A549 (cell line): ENCODE data around the gene BIRC5. TPM values are rescaled to one million over a fixed set of nuclear protein-coding genes. Genes with fewer than 3 reads are reported as not detected.

ENCODE experiments used
- ATAC-seq, 2 experiments: fragments of 200-7000 bp in 1 of 2; fragments of >200 bp in 1 of 2; cut with Nextera tagmentation in 1 of 2; cut with Tn5 transposase in 1 of 2; 3 replicates each; pipeline versions ENCODE4 v1.8.0 to v1.9.1; 2018 to 2020; ENCODE audit warnings: mild to moderate bottlenecking in 1 of 2, moderate library complexity in 1 of 2
- CTCF ChIA-PET: fragments of 300-600 bp; sonication (Branson Sonifier 250); formaldehyde crosslinking; extraction: SDS; loops from one replicate; lab custom pipeline; 2021; ENCODE audit warnings: antibody characterized with exemption, inconsistent platforms; lab: Yijun Ruan, JAX
- POLR2A ChIA-PET: fragments of 350-600 bp; formaldehyde crosslinking; extraction: SDS; loops from one replicate; lab custom pipeline; 2021; ENCODE audit warnings: antibody characterized with exemption, inconsistent platforms; lab: Yijun Ruan, JAX
- DNase-seq, 2 experiments: peaks; one replicate each; pipeline versions ENCODE4 v3.0.0 to v3.0.0-alpha.2; 2011 to 2016; ENCODE audit warnings: low read depth in 1 of 2, low spot score in 1 of 2
- FAIRE-seq: peaks from 2 replicates; lab custom pipeline; 2011; peaks lifted over from hg19 to GRCh38; lab: Jason Lieb, UNC
- H3K27ac ChIP-seq, 2 experiments: fragments of >200 bp; sonication (Bioruptor Twin); formaldehyde crosslinking; 3 replicates each; pipeline ENCODE4 v1.5.1; 2016 to 2017
- H3K4me1 ChIP-seq: fragments of >200 bp; sonication (Bioruptor Twin); formaldehyde crosslinking; 3 replicates; pipeline ENCODE4 v1.6.1; 2016
- H3K4me2 ChIP-seq: fragments of >200 bp; sonication (Bioruptor Twin); formaldehyde crosslinking; 3 replicates; pipeline ENCODE4 v1.6.1; 2016
- H3K4me3 ChIP-seq: fragments of >200 bp; sonication (Bioruptor Twin); formaldehyde crosslinking; 3 replicates; pipeline ENCODE4 v1.5.1; 2016
- H3K9me3 ChIP-seq: fragments of >200 bp; sonication (Bioruptor Twin); formaldehyde crosslinking; 3 replicates; pipeline ENCODE4 v1.6.1; 2016
- BHLHE40 ChIP-seq: IDR thresholded peaks from 2 replicates; pipeline ENCODE4 v1.6.1; 2012; ENCODE audit warnings: low read depth, low read length, inconsistent platforms
- CBX8 ChIP-seq: fragments of 200-600 bp; sonication (generic); IDR thresholded peaks from 2 replicates; pipeline ENCODE4 v1.6.1; 2016
- ESRRA ChIP-seq: fragments of 150-350 bp; IDR thresholded peaks from 2 replicates; pipeline ENCODE4 v1.6.1; 2014; ENCODE audit warnings: mild to moderate bottlenecking, low read length, borderline replicate concordance
- FOSL2 ChIP-seq, 2 experiments: fragments of 450-650 bp in 1 of 2; fragments of >200 bp in 1 of 2; sonication (Bioruptor Twin) in 1 of 2; formaldehyde crosslinking; IDR thresholded peaks; 2 replicates each; pipeline versions ENCODE4 v1.5.0 to v1.6.1; 2016 to 2020; ENCODE audit warnings: mild to moderate bottlenecking in 1 of 2, moderate library complexity in 1 of 2
- GATA3 ChIP-seq: IDR thresholded peaks from 2 replicates; pipeline ENCODE4 v1.6.1; 2012; ENCODE audit warnings: borderline replicate concordance
- HDAC2 ChIP-seq: fragments of 200-600 bp; sonication (generic); IDR thresholded peaks from 2 replicates; pipeline ENCODE4 v1.6.1; 2016
- HEYL ChIP-seq: fragments of 250-450 bp; sonication (Bioruptor Pico); IDR thresholded peaks from 2 replicates; pipeline ENCODE4 v1.8.0; 2021; ENCODE audit warnings: mild to moderate bottlenecking, moderate library complexity
- HOXA7 ChIP-seq: fragments of 250-450 bp; sonication (Bioruptor Pico); IDR thresholded peaks from 2 replicates; pipeline ENCODE4 v1.5.0; 2020; ENCODE audit warnings: mild to moderate bottlenecking, moderate library complexity
- HOXB5 ChIP-seq: fragments of 250-450 bp; sonication (Bioruptor Pico); IDR thresholded peaks from 2 replicates; pipeline ENCODE4 v1.5.0; 2020; ENCODE audit warnings: mild to moderate bottlenecking, moderate library complexity
- JUNB ChIP-seq: fragments of >200 bp; sonication (Bioruptor Twin); formaldehyde crosslinking; IDR thresholded peaks from 2 replicates; pipeline ENCODE4 v1.6.1; 2016
- KDM1A ChIP-seq: fragments of 200-600 bp; sonication (generic); IDR thresholded peaks from 2 replicates; pipeline ENCODE4 v1.6.1; 2016; ENCODE audit warnings: low read depth, mild to moderate bottlenecking
- KDM5A ChIP-seq: fragments of 200-600 bp; sonication (generic); IDR thresholded peaks from 2 replicates; pipeline ENCODE4 v1.6.1; 2016; ENCODE audit warnings: antibody characterized with exemption, mild to moderate bottlenecking
- NPAS2 ChIP-seq: fragments of 250-450 bp; sonication (Bioruptor Pico); IDR thresholded peaks from 2 replicates; pipeline ENCODE4 v1.8.0; 2022; ENCODE audit warnings: mild to moderate bottlenecking, moderate library complexity, borderline replicate concordance
- PHF8 ChIP-seq: fragments of 200-600 bp; sonication (generic); IDR thresholded peaks from 2 replicates; pipeline ENCODE4 v1.6.1; 2016; ENCODE audit warnings: low read depth, mild to moderate bottlenecking, antibody characterized with exemption, moderate library complexity, borderline replicate concordance
- POLR2A ChIP-seq: IDR thresholded peaks from 2 replicates; pipeline ENCODE4 v1.6.1; 2012; ENCODE audit warnings: mild to moderate bottlenecking, low read length
- POLR2AphosphoS2 ChIP-seq: conservative IDR thresholded peaks from 2 replicates; pipeline ENCODE4 v1.6.1; 2012; ENCODE audit warnings: low read length, improper control_type of control experiment, inconsistent platforms
- RCOR1 ChIP-seq: fragments of 150-350 bp; IDR thresholded peaks from 2 replicates; pipeline ENCODE4 v1.6.1; 2014; ENCODE audit warnings: antibody characterized with exemption, low read length, low read depth
- SMC3 ChIP-seq: fragments of >200 bp; sonication (Bioruptor Twin); formaldehyde crosslinking; IDR thresholded peaks from 3 replicates; pipeline ENCODE4 v1.6.1; 2018; ENCODE audit warnings: inconsistent platforms
- ZC3H11A ChIP-seq: fragments of 450-650 bp; IDR thresholded peaks from 2 replicates; pipeline ENCODE4 v1.6.1; 2014; ENCODE audit warnings: antibody characterized with exemption, mild to moderate bottlenecking
- WGBS: methylation state at CpG from one replicate; pipeline ENCODE4 v1.1.6; 2017; ENCODE audit errors: missing lambda C conversion rate; 5-methylcytosine and 5-hydroxymethylcytosine counted together
- polyA plus RNA-seq, 4 experiments: library from polyadenylated mRNA; depleted of rRNA in 3 of 4; stranded (reverse); fragments of >200 nt; fragmentation: RNase III in 1 of 4; extraction: RNeasy Plus Mini Kit Qiagen cat#74134 plus additional on column Dnase treatment in 1 of 4; gene quantifications; 2 replicates in 3 of 4; 3 replicates in 1 of 4; pipeline ENCODE4 v1.2.3, GENCODE V29; 2011 to 2017
- TF ChIP-seq, protein P1 (sequence below): fragments of 250-450 bp; sonication (Bioruptor Pico); IDR thresholded peaks from 2 replicates; pipeline ENCODE4 v1.5.0; 2021; ENCODE audit warnings: mild to moderate bottlenecking, moderate library complexity, borderline replicate concordance
- TF ChIP-seq, protein P2 (sequence below): fragments of >200 bp; sonication (Bioruptor Twin); formaldehyde crosslinking; IDR thresholded peaks from 3 replicates; pipeline ENCODE4 v1.5.1; 2016

The BIRC5 gene
- polyA plus RNA-seq, 2 of the 4 experiments (the other 2 are of a cell fraction), result 51.9 to 109 TPM

DNA sequence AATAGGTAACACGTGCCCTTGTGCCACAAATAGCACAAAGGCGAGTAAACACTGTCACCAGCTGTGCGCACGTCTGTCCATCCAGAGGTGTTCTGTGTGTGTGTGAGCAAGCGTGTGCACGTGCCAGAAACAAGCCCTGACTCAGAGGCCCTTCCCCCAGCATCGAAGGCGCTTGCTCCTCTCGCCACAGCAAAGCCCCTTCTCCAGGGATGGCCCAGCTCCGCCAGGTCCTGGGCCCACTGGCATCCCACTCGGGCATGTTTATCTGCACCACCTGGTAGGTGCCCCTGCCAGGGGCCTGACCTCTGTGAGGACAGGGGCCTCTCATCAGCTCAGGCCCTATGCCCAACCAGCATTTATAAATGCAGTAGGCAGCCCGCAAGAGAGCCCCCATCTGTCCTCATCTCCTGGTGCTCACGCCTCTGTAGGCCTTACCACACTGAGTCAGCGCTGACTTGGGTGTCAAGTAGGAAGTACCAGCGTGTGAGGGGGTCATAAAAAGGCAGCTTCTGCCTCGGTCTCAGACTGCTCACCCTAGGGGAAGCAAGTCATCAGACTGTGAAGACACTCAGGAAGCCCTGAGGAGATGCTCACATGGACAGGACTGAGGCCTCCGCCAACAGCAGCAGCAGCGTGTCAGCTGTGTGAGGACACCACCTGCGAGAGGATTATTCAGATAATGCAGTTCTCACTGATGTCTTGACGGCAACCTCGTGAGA is 28.1 kb downstream of the BIRC5 start (continued):
- TF ChIP-seq GATA3 (no peak), NPAS2 (CRISPR knock-in tag) (no peak), KDM1A (no peak), POLR2AphosphoS2 (no peak), FOSL2 (IDR thresholded peaks at IDR 0.05) (no peak), FOSL2 (CRISPR knock-in tag; IDR thresholded peaks at IDR 0.05) (no peak), HEYL (CRISPR knock-in tag) (no peak), HOXA7 (CRISPR knock-in tag) (no peak)

DNA sequence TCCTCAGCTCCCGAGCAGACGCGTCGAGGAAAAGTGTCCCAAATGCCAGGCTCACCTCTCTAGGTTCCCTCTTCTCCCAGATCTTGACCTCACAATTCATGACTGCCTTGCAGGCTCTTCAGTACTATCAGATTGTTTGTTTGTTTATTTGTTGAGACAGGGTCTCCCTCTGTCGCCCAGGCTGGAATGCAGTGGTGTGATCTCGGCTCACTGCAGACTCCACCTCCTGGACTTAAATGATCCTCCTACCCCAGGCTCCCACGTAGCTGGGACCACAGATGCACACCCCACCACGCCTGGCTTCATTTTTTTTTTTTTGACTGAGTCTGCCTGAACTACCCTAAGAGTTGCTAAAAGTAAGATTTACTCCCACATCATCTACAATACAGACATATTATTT is 33.3 kb downstream of the BIRC5 start:
- ATAC-seq (no peak), DNase-seq (no peak), FAIRE-seq (no peak)
- Histone ChIP-seq H3K4me3 (no peak overlapping the region), H3K4me1 (peaks cover 10% of the 10 kb centered on the region), H3K27ac (no peak overlapping the region), H3K9me3 (peaks cover 7% of the 10 kb centered on the region; the same call in 2 of the 3 replicates), H3K4me2 (no peak overlapping the region)
- WGBS, result 81% methylated on average over 8 of the region's 8 CpGs
- TF ChIP-seq POLR2A (no peak), RCOR1 (no peak), KDM5A (no peak), HOXB5 (CRISPR knock-in tag) (no peak), GATA3 (no peak), HDAC2 (no peak), CBX8 (no peak), JUNB (no peak), ZC3H11A (no peak), SMC3 (no peak)
- TF ChIP-seq, protein P1, sequence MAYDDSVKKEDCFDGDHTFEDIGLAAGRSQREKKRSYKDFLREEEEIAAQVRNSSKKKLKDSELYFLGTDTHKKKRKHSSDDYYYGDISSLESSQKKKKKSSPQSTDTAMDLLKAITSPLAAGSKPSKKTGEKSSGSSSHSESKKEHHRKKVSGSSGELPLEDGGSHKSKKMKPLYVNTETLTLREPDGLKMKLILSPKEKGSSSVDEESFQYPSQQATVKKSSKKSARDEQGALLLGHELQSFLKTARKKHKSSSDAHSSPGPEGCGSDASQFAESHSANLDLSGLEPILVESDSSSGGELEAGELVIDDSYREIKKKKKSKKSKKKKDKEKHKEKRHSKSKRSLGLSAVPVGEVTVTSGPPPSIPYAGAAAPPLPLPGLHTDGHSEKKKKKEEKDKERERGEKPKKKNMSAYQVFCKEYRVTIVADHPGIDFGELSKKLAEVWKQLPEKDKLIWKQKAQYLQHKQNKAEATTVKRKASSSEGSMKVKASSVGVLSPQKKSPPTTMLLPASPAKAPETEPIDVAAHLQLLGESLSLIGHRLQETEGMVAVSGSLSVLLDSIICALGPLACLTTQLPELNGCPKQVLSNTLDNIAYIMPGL (CRISPR knock-in tag), result no peak
- ChIA-PET POLR2A (no interaction called here), CTCF (interaction anchor here (0.8 to 9.2 kb wide), 8 partner anchors 9 to 233 kb away, joined by 3 to 159 read pairs (median 4); partner anchors contain the start of genes AFMID and TK1)

GRCh38 chr17:78248051-78248914 is 34.2 kb downstream of the BIRC5 start:
- peaks cover 7% of the 10 kb centered on the region; the same call in 2 of the 3 replicates for H3K9me3 ChIP-seq
- TF ChIP-seq, protein P1 (CRISPR knock-in tag), result no peak
- no peak for TF ChIP-seq PHF8
- TF ChIP-seq HOXA7 (CRISPR knock-in tag), result no peak
- no peak for TF ChIP-seq POLR2AphosphoS2
- no peak for TF ChIP-seq ESRRA
- no peak for TF ChIP-seq KDM5A
- TF ChIP-seq SMC3, result no peak
- TF ChIP-seq HOXB5 (CRISPR knock-in tag), result no peak
- TF ChIP-seq, protein P2, sequence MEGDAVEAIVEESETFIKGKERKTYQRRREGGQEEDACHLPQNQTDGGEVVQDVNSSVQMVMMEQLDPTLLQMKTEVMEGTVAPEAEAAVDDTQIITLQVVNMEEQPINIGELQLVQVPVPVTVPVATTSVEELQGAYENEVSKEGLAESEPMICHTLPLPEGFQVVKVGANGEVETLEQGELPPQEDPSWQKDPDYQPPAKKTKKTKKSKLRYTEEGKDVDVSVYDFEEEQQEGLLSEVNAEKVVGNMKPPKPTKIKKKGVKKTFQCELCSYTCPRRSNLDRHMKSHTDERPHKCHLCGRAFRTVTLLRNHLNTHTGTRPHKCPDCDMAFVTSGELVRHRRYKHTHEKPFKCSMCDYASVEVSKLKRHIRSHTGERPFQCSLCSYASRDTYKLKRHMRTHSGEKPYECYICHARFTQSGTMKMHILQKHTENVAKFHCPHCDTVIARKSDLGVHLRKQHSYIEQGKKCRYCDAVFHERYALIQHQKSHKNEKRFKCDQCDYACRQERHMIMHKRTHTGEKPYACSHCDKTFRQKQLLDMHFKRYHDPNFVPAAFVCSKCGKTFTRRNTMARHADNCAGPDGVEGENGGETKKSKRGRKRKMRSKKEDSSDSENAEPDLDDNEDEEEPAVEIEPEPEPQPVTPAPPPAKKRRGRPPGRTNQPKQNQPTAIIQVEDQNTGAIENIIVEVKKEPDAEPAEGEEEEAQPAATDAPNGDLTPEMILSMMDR, result no peak
- no peak for TF ChIP-seq BHLHE40
- no peak overlapping the region for H3K4me2 ChIP-seq
- DNase-seq, result no peak
- CTCF ChIA-PET, result interaction anchor here (0.6 to 11.6 kb wide), 12 partner anchors 10 to 460 kb away, joined by 3 to 190 read pairs (median 35); partner anchors contain the start of genes AFMID, BIRC5 and TK1
- WGBS, result 84% methylated on average over 29 of the region's 30 CpGs
- peaks cover 10% of the 10 kb centered on the region for H3K4me1 ChIP-seq
- POLR2A ChIA-PET, result no interaction called here
- no peak for ATAC-seq
- H3K27ac ChIP-seq, result no peak overlapping the region
- no peak for FAIRE-seq
- no peak overlapping the region for H3K4me3 ChIP-seq
